Smooth muscle cell (in vitro differentiated cells): ENCODE measurements around the gene SMIM35. TPM values are rescaled to one million over a fixed set of nuclear protein-coding genes. Genes with fewer than 3 reads are reported as not detected.
"Not testable (repeated sequence)": the region's sequence is repeated elsewhere in the genome, so short reads cannot be mapped to it uniquely, and the experiment has no call there.

Source experiments
- DNase-seq: peaks from one replicate; lab custom pipeline; 2025; ENCODE audit not compliant: unreplicated experiment; lab: John Stamatoyannopoulos, UW
- H2AFZ ChIP-seq: fragments of 200-600 bp; sonication (generic); 2 replicates; pipeline ENCODE4 v1.6.0; 2016; ENCODE audit warnings: antibody characterized with exemption, low read depth, mild to moderate bottlenecking
- H3F3A ChIP-seq: fragments of 200-600 bp; sonication (generic); 2 replicates; pipeline ENCODE4 v1.6.0; 2017; ENCODE audit warnings: antibody characterized with exemption, low read depth
- H3K27ac ChIP-seq: fragments of 200-600 bp; sonication (generic); 2 replicates; pipeline ENCODE4 v1.5.1; 2016; ENCODE audit warnings: low read depth, mild to moderate bottlenecking
- H3K27me3 ChIP-seq: fragments of 200-600 bp; sonication (generic); 2 replicates; pipeline ENCODE4 v1.6.1; 2016; ENCODE audit warnings: low read depth, mild to moderate bottlenecking
- H3K36me3 ChIP-seq: fragments of 200-600 bp; sonication (generic); 2 replicates; pipeline ENCODE4 v1.5.1; 2016; ENCODE audit warnings: low read depth
- H3K4me1 ChIP-seq: fragments of 200-600 bp; sonication (generic); 2 replicates; pipeline ENCODE4 v1.5.1; 2016; ENCODE audit warnings: low read depth
- H3K4me2 ChIP-seq: fragments of 200-600 bp; sonication (generic); 2 replicates; pipeline ENCODE4 v1.6.0; 2016; ENCODE audit warnings: mild to moderate bottlenecking
- H3K4me3 ChIP-seq: fragments of 200-600 bp; sonication (generic); 2 replicates; pipeline ENCODE4 v1.5.1; 2016; ENCODE audit warnings: mild to moderate bottlenecking
- H3K79me2 ChIP-seq: fragments of 200-600 bp; sonication (generic); 2 replicates; pipeline ENCODE4 v1.6.0; 2016; ENCODE audit warnings: low read depth, mild to moderate bottlenecking
- H3K9ac ChIP-seq: fragments of 200-600 bp; sonication (generic); 2 replicates; pipeline ENCODE4 v1.6.0; 2016; ENCODE audit warnings: low read depth
- H3K9me3 ChIP-seq: fragments of 200-600 bp; sonication (generic); replicated peaks from 2 replicates; pipeline ENCODE4 v1.5.1; 2016; ENCODE audit warnings: low read depth
- H4K20me1 ChIP-seq: fragments of 200-600 bp; sonication (generic); 2 replicates; pipeline ENCODE4 v1.6.0; 2016; ENCODE audit warnings: low read depth
- WGBS: methylation state at CpG from one replicate; pipeline ENCODE4 v1.1.7; 2016; ENCODE audit warnings: low lambda C conversion rate; 5-methylcytosine and 5-hydroxymethylcytosine counted together
- polyA plus RNA-seq: library from polyadenylated mRNA; unstranded; fragments of >200 nt; fragmentation: Nextera tagmentation; extraction: Ambion mirVana; gene quantifications from 2 replicates; pipeline ENCODE4 v1.2.1, GENCODE V29; 2016
- total RNA-seq: library from RNA; depleted of rRNA; stranded (reverse); fragments of >200 nt; gene quantifications from 2 replicates; pipeline ENCODE4 v1.2.3, GENCODE V29; 2014
- TF ChIP-seq, protein P1 (sequence below): fragments of 200-600 bp; sonication (generic); IDR thresholded peaks from 2 replicates; pipeline ENCODE4 v1.5.1; 2017; ENCODE audit warnings: borderline replicate concordance, mild to moderate bottlenecking, antibody characterized with exemption; ENCODE audit not compliant: insufficient read depth, poor library complexity, severe bottlenecking

Gene SMIM35
- total and polyA plus RNA-seq, 2 experiments from 2014 or later, result not detected

DNA sequence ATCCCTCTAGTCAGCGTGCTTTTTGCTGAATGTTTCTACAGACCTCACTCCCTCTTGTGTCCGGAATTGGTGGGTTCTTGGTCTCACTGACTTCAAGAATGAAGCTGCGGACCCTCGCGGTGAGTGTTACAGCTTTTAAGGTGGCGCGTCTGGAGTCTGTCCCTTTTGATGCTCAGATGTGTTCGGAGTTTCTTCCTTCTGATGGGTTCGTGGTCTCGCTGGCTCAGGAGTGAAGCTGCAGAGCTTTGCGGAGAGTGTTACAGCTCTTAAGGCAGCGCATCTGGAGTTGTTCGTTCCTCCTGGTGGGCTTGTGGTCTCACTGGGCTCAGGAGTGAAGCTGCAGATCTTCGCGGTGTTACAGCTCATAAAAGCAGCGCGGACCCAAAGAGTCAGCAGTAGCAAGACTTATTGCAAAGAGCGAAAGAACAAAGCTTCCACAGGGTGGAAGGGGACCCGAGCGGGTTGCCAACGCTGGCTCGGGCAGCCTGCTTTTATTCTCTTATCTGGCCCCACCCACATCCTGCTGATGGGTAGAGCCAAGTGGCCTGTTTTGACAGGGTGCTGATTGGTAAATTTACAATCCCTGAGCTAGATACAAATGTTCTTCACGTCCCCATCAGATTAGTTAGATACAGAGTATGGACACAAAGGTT, 109.0 kb downstream of the SMIM35 start:
- WGBS, result 91% methylated on average over 23 of the region's 23 CpGs
- DNase-seq, H3F3A ChIP-seq: not testable (repeated sequence)

DNA sequence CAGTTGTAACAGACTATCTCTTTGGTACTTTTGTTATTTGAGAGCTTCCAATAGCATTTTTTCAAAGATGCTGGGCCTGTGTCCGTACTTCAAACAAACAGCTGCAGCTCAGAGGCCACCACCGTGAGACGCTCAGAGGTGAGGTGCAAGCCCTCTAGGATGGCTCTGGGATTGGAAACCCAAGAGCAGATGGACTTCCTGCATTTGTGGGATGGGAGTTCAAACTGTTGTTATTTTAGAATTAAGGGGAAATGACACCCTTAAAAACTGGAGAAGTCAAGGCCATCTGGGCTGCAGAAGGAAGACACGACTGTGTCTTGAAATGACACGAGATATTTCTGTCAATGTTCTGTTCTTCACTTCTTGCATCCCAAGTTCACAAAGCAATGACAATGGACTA, 109.7 kb downstream of the SMIM35 start:
- WGBS, result 96% methylated on average over 5 of the region's 5 CpGs
- DNase-seq, result no peak
- H3K27me3 ChIP-seq, result no peaks in the 10 kb centered on the region

More for the DNA sequence above, 109.0 kb downstream of the SMIM35 start:
- not testable (repeated sequence) for H4K20me1 ChIP-seq, H2AFZ ChIP-seq, H3K4me3 ChIP-seq, H3K79me2 ChIP-seq, H3K4me2 ChIP-seq, H3K9ac ChIP-seq, H3K4me1 ChIP-seq, H3K27ac ChIP-seq, H3K36me3 ChIP-seq, H3K9me3 ChIP-seq, H3K27me3 ChIP-seq

DNA sequence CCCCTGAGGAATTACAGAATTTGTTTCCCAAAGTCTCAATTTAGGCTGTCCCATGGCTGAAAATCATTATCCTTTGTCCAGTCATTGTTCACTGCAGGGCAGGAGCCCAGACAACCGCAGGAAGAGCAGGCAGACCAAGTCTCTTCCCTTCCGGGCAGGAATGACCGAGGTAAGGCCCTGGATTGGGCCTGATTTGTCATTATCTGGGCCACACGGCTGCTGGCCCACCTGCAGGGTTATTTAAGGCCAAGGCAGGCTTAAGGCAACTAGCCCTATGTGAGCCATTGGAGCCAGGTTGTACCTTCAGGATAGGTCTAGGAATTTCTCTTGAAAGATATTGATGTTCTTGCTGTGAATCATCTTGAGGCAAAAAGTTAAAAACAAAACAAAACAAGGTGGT, 110.3 kb downstream of the SMIM35 start:
- TF ChIP-seq, protein P1, sequence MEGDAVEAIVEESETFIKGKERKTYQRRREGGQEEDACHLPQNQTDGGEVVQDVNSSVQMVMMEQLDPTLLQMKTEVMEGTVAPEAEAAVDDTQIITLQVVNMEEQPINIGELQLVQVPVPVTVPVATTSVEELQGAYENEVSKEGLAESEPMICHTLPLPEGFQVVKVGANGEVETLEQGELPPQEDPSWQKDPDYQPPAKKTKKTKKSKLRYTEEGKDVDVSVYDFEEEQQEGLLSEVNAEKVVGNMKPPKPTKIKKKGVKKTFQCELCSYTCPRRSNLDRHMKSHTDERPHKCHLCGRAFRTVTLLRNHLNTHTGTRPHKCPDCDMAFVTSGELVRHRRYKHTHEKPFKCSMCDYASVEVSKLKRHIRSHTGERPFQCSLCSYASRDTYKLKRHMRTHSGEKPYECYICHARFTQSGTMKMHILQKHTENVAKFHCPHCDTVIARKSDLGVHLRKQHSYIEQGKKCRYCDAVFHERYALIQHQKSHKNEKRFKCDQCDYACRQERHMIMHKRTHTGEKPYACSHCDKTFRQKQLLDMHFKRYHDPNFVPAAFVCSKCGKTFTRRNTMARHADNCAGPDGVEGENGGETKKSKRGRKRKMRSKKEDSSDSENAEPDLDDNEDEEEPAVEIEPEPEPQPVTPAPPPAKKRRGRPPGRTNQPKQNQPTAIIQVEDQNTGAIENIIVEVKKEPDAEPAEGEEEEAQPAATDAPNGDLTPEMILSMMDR, result no peak
- Histone ChIP-seq H3K4me2 (no peak overlapping the region), H3K27me3 (no peaks in the 10 kb centered on the region), H3K4me1 (no peaks in the 10 kb centered on the region), H2AFZ (no peak overlapping the region), H3F3A (no peaks in the 10 kb centered on the region), H3K9me3 (no peaks in the 10 kb centered on the region), H3K4me3 (no peak overlapping the region), H3K27ac (no peak overlapping the region), H3K36me3 (no peaks in the 10 kb centered on the region), H3K9ac (no peak overlapping the region), H3K79me2 (no peaks in the 10 kb centered on the region), H4K20me1 (no peaks in the 10 kb centered on the region)
- DNase-seq, result no peak
- WGBS, result 91% methylated on average over 4 of the region's 4 CpGs

More for the DNA sequence above, 109.7 kb downstream of the SMIM35 start:
- no peaks in the 10 kb centered on the region for H3K9me3 ChIP-seq
- TF ChIP-seq, protein P1, result no peak
- H3K4me2 ChIP-seq, result no peak overlapping the region
- no peaks in the 10 kb centered on the region for H3K4me1 ChIP-seq
- no peak overlapping the region for H3K9ac ChIP-seq
- H3K4me3 ChIP-seq, result no peak overlapping the region
- H3K36me3 ChIP-seq, result no peaks in the 10 kb centered on the region
- no peak overlapping the region for H3K27ac ChIP-seq
- H3K79me2 ChIP-seq, result no peaks in the 10 kb centered on the region
- H3F3A ChIP-seq, result no peaks in the 10 kb centered on the region
- H4K20me1 ChIP-seq, result no peaks in the 10 kb centered on the region
- H2AFZ ChIP-seq, result no peak overlapping the region

DNA sequence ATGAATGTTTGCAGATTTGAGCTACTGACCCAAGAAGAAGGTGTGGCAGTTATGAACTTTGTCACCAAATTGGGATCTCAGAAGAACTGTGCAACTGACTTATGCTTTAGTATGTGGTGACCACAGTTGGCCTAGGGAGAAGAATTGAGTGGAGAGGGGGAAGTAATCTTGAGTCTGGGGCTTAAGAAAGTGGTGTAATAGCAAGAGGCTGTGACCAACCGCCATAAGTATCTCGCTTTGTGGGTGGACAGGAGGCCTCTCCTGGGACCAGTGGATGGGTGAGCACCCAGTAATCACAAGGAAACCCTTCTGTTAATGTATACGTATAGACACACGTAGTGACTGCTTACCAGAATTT, 113.3 kb downstream of the SMIM35 start:
- Histone ChIP-seq H2AFZ (no peak overlapping the region), H4K20me1 (no peaks in the 10 kb centered on the region), H3K9me3 (no peaks in the 10 kb centered on the region), H3K79me2 (no peaks in the 10 kb centered on the region), H3F3A (no peaks in the 10 kb centered on the region), H3K4me2 (no peak overlapping the region), H3K27me3 (no peaks in the 10 kb centered on the region), H3K4me1 (no peaks in the 10 kb centered on the region), H3K4me3 (no peak overlapping the region), H3K36me3 (no peaks in the 10 kb centered on the region), H3K27ac (no peak overlapping the region), H3K9ac (no peak overlapping the region)
- WGBS, result 89% methylated on average over 4 of the region's 4 CpGs
- TF ChIP-seq, protein P1, result no peak
- no peak for DNase-seq
